Middle frontal gyrus (tissue), 1 donor: ENCODE results near the gene EN2.

Experiments used
- DNase-seq: peaks from one replicate; pipeline ENCODE4 v3.0.0-alpha.2; 2015; ENCODE audit warnings: low spot score; ENCODE audit errors: extremely low spot score

EN2 gene

GRCh38 chr7:155450558-155450969 lies 7.4 kb upstream of the EN2 start:
- DNase-seq, result no peak

- no peak for DNase-seq
These were observed 6.7 kb upstream of the EN2 start for GRCh38 chr7:155450970-155451801.

GRCh38 chr7:155451840-155452239 lies 6.1 kb upstream of the EN2 start:
- no peak for DNase-seq

- DNase-seq, result no peak
These were observed 5.2 kb upstream of the EN2 start for GRCh38 chr7:155452505-155453295.

GRCh38 chr7:155453296-155454182 lies 4.4 kb upstream of the EN2 start:
- no peak for DNase-seq

DNA sequence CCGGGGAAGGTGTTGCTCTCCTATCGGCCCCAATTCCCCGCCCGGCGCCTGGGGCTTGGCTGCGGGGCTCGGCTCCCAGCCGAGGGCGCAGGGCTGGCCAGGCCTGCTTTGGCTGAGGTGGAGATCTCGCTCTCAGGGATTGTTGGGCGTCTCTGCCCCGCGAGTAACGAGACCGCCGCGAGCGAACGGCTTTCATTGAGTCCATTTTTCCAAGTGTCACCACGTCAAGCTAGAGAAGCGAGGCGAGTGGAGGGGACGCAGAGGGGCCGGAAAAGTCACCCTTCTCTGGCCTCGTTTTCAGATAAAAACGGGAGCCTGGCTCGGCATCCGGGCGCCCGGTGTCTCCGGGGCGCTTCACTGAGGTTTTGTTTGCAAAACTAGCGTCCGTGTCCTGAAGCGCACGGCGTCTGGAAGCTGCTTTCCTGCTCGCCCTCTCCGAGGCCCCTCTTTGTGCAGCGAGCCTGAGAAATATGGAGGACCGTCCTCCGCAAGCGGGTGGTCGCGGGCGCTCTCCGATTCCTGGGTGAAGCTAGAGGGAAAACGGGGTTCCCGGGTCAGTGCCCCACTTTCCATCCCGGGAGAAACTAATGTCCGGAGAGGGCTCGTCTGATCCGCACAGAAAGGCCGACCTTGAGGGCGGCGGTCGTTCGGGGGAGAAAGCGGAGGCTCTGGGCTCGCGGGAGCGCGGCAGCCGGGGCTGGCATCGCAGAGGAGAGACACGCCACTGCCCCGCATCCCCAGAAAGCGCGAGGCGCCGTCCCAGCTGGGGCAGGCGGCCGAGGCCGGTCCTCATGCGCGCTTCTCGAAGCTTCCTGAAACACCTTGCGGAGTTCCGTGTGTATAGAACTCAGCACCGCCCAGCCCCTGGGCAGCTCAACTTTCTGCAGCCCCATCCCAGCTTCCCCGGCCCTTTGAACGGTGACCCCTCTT lies 3.5 kb upstream of the EN2 start:
- DNase-seq, result no peak

DNA sequence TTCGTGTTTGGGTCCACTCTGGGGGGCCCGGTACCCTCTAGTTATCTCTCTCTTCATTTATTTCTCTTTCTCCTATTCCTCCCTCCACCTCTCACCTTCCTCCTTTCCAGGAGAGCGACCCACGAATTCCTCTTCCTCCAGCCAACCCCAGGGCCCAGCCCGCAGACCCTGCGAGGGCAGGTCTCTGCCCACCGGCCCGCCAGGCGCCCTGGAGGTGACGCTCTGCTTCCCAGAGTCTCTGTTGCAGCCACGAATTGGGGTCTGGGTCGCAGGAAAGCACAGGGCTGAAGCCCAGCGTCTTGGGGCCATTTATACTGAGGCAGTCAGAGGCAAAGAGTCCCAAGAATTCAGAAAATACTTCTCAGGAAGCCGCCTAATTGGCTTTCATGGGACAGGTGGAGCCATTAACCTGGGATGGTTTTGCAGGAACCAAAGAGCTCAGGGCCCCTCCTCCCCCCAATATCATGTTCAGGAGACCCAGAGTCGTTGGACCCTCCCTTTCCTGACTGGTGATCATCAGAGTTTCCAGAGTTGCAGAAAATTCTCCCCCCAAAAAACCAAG lies 2.7 kb upstream of the EN2 start:
- no peak for DNase-seq

- DNase-seq, result no peak
These were observed 1.9 kb upstream of the EN2 start for GRCh38 chr7:155455776-155456737.

DNA sequence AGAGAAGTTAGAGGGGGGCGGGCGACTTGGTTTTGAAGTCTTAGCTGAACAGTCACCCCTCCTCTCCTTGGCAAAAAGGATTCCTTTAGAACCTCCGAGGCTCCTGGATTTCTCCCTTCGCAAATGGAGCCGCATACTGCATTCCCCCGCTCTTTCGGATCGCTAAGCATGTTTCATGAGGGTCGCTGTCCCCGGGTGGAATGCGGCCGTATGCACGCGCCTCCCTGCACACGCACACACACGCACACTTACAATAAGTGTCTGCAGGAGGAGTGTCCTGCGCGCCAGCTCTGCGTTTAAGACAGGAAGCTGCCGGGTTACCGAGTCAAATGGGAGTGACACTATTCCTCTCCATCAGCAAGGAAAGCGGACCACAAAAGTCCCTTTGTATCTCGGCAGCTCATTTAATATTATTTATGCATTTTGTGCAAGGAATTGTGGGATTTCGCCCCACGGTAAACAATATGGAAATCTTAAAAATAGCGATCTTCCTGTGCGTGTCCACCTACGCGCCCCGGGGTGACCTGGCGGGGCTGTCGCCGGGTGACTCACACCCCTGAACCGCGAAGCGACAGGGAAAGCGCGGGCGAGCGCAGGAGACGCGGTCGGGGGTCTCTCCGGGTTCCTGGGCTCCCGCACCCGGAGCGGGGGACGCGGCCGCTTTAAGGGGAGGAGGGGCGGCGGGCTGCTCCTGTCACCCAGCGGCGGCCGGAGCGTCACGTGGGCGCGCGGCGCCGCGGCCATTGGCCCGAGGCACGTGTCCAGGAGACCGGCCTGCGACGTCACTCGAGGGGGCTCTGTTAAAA lies 988 bp upstream of the EN2 start:
- peak; percentile 27 for DNase-seq

GRCh38 chr7:155457544-155458110 lies 302 bp upstream of the EN2 start:
- no peak for DNase-seq

- DNase-seq, result no peak
These were observed 1.2 kb downstream of the EN2 start for GRCh38 chr7:155458878-155459699.

DNA sequence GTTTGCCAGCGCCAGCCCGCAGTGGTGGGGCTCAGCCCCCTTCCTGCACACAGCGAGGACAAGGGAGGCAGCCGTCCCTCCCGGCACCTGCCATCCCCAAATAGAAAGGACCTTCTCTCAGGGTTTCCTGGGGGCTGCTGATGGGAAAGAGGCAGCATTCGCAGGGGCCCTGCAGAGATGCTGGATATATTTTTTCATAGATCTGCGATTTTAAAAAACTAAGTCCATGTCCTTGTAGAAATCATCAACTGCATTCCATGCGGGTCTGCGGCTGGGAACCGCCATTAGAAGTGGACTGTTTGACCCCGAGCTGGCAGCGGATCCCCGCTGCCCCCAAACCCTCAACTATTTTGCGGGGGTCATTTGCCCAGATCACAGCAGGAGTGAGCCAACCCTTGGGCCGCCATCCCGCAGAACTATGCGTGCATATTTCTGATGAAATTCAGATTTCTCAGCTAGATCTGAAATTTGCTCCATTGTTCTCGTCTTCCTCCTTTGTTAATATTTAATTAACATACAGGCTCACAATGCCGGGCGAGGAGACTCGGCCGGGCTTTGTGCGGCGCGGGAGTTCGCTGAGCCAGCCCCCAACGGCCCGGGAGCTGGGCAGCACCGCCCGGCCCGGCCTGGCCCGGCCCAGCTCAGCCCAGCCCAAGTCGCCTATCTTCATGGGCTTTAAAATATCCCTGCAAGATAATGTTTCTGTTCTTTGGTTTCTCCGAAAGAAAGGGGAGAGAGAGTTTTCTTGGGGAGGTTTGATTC lies 2.0 kb downstream of the EN2 start:
- DNase-seq, result no peak

GRCh38 chr7:155460926-155461613 lies 3.1 kb downstream of the EN2 start:
- DNase-seq, result no peak

- DNase-seq, result no peak
These were observed 3.7 kb downstream of the EN2 start for GRCh38 chr7:155461631-155462030.

DNA sequence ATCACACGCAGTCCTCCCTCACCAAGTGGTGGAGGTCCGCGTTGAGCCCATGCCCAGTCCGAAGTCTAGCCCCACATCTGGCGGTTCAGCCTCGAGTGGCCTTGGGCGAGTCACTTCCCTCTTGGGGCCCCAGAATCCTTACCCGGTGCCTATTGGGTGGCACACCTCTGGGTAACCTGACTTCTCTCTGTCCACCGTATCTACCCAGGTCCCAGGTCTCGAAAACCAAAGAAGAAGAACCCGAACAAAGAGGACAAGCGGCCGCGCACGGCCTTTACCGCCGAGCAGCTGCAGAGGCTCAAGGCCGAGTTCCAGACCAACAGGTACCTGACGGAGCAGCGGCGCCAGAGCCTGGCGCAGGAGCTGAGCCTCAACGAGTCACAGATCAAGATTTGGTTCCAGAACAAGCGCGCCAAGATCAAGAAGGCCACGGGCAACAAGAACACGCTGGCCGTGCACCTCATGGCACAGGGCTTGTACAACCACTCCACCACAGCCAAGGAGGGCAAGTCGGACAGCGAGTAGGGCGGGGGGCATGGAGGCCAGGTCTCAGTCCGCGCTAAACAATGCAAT lies 4.3 kb downstream of the EN2 start:
- no peak for DNase-seq
